Right kidney (tissue), 1 donor: ENCODE data around the gene E2F8.

Source experiments
- DNase-seq: peaks from one replicate; pipeline ENCODE4 v3.0.0-alpha.2; 2016

E2F8 gene

DNA sequence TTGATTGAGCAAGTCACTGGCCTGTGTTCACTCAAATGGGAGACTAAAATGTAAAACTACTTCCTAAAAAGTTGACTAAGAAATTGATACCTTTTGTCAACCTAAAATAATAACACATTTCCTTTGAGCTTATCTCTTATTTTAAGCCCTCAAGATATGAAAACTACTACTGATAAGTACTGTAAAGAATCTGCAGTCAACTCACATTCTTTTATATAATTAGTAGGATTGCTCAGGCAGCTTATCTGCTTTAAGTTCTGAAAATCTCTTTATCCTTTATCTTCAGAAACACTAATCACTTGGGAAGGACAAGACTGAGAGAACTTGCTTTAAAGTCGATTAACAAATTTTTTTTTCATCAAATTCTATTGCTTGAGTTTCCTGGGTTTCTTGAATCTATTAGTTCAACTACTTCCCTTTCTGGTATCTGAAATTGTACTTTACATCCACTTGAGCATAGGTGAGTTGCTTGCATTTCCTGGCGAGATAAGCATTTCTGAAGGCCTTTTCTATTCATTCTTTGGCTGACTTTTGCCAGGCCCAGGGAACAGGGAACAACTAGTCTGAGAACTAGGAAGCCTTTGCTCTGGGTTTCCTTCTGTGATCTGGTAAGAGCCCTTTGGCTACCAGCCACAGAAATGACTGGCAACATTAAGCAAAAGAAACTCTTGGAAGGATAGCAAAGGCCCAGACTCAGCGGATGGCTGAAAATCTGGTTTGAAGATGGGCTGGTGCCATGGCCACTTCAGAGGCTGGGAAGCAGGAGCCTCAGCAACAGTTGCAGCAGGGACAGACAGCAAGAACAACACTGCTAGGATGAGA, 19.6 kb downstream of the E2F8 start:
- no peak for DNase-seq

DNA sequence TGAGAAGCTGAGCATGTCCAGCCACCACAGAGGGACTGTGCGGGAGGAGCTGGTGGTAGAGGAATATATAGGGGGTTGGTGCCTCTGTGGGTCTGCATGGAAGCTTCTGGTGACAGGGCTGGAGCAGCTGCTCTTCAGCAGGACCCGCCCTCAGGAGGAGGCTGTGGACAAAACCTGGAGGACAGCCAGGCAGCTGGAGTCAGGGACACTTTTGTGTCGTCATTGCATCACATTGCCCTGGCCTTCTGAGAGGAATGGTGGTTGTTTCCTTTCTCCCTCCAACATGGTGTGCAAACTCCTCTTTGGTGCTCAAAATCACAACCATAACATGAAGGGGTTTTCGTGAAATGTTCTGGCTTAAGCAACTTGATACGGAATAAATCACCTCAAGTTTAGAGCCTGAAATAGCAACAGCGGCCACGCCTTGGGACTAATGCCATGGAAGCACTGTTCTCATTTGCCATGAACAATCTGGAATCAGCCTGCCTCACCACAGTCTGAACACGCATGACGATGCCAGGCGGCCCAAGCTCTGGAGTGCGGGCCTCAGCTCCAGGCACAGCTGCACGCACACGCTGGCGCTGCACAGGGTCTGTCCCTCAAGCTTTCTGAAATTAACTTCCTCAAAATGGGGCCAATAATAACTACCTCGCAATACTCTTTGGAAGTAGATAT, 21.8 kb downstream of the E2F8 start:
- DNase-seq: no peak

DNA sequence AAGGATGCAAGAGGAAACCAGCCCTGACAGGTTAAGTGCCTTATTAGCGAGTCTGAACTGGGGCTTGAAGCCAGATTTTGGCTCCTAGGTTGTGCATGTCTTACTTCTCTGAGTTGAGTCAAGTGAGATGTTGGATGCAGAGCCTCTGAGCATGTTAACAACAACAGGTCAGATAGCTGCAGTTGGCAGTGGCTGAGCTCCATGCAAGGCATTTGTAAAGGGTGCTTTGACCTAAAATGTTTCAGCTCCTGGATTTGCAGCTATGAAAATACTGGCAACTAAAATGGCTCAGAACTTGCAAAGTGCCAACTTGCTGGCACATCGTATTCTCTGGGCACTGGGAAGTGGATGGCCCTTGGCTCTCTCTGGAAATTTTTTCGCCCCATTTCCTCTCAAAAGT, 22.5 kb downstream of the E2F8 start:
- DNase-seq: no peak

DNA sequence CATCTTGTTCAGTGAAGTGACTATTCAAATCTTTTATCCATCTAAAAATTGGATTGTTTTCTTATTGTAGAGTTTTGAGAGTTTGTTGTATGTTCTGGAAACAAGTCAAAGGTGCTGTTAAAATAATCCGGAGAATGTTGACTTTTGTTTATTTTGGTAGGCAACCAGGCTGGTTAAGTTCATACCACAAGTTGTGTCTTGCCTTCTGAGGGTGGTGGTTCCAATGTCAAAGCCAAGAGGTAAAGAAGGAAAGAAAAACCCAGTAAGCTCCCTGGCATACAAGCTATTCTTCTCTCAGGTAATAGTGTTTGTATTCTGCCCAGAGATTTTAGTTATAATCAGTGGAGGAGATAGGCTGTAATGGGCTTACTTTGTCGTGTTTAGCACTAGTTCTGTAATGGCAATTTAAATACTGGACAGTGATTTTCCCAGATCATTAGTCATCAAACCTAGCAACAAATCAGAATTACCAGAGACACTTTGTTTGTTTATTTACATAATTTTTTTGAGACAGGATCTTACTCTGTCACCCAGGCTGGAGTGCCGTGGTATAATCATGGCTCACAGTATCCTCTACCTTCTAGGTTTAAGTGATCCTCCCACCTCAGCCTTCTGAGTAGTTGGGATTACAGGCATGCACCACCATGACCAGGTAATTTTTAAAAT, 23.9 kb downstream of the E2F8 start:
- no peak for DNase-seq

DNA sequence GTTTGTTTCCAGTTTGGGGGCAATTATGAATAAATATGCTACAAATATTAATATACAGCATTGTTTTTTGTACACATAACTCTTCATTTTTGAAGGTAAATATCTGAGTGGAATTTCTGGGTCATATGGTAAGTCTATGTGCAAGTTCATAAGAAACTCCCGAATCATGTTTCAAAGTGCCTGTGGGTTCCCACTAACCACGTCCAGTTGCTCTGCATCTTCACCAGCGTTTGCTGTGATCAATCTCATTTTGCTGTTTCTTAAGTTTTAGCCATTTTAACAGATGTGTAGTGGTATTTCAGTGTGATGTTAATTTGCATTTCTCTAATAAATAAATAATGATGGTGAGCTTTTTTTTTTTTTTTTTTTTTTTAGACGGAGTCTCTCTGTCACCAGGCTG, 24.7 kb downstream of the E2F8 start:
- no peak for DNase-seq

DNA sequence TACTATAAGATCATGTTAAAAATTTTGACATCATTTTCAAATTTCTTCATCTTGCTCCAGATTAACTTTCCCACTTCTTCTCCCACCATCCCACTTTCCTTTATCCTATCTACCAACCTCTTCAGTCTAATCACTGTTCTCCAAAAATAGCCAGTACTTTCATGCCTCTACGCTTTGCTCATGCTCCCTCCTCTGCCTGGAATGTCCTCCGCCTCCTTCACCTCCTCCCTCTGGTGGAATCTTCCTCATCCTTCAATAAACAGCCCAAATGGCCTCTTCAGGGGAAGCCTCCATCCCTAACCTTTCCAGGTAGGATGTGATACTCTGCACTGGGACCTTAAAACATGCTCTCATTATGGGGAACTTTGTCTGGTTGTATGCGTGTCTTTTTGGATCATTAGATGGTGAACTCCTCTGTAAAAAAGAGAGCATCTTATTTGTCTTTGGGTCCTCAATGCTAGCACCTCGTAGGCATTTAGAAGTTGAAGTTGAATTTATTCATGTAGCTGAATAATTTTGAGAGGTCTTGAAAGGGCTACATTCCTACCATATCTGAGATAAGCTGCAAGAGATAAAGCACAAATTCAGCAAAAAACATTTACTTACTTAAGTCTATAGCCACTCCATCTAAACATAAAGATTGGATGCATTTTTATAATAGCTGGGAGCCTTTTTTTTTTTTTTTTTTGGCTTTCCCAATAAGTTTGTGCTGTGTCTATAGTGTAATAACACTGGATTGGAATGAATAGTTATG, 31.0 kb downstream of the E2F8 start:
- DNase-seq: no peak

DNA sequence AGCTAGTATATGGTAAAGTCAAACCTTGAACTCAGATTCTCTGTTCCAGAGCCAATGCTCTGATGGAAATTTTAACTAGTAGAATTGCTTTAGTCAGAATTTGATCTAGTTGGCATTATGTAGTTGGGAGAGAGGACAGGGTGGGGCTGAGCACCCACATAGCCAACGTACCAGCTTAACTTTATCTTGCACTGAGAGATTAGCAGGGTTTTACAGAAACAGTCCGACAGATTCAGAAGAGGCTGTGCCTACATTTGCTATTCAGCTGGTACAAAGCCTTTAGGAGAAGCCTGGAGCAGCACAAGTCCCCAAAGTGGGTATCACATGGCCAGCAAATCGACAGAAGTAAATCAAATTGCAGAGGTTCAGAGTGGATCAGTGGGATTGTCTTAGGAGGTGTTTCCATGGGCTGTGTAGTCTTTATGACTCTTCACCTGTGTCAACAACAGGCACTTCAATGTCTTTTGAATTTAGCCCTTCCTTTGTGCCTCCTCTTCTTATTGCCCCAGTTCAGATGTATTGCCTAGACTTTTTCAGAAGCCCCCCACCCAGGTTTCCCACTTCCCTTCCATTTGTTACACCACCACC, 31.7 kb downstream of the E2F8 start:
- DNase-seq: no peak

DNA sequence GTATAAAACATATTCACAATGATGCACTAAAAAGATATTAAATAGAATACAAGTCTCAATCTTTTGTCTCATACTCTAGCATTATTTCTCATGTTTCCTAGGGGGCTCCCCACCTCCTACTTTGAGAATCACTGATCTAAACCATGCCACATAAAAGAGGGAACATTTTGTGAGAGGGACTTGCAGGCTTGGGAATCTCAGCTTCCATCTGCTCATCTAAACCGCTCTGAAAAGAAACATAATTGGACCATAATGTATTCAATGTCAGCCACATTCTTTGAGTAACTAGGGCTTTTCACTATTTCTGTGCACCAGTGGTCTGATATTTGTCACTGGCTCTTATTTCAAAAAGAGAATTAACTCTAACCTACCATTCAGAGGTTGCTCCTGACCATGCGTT, 32.6 kb downstream of the E2F8 start:
- no peak for DNase-seq

DNA sequence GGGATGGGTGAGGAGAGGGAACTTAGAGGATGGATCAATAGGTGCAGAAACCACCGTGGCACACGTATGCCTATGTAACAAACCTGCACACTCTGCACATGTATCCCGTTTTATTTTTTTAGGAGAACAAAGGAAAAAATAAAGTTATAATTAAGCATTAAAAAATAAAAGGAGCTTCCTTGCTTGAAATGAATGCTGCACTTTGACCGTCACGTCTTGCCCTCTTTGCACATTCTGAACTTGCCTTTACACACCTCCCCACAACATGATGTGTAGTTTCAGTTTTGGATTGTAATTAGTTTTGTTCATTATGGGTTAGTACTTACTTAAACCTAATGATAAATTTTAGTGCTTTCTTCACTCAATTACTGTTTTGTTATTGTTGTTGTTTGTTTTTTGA, 35.9 kb downstream of the E2F8 start:
- DNase-seq: no peak

DNA sequence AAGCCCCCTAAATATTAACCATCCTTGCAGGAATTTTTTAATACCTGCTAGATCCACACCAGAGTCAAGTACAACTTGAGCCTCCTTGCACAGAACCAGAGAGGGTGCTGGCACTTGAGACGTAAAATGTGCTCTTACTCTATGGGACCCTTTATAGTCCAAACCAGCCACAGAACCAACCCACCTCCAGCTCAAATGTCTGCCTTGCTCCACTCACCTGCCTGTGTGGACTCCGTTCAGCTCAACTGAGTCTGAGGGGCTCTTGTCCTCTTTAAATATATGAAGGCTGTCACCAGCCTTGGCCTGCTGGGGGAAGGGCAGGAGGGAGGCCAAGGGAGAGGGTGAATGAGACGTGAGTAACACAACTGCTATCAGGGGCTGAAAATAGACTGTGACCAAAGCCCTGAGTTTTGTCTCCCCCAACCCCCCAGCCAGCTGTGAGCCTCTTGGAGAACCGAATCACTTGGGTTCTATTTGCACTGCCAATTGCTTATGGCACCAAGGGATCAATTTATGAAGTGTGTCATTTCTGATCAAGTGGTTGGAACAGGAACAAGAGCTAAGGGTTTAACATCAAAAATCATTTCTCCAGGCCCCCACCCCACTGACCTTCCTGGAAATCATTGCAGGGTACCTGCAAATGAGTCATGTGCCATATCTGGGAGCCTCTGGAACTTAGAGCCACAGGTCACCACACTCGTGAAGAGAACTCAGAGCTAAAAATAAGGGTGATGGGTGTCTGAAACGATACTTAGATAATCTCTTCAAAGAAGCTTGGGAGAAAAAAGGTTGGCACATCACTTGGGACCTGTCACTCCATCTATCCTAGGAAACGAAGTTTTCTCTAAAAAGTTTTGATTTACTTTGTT, 38.8 kb downstream of the E2F8 start, which contains the start of gene CSRP3:
Gene CSRP3 (minus strand): TSS at position 247 of the 869 bp plus-strand sequence. CDS start 9,535 bp downstream, outside the sequence.
- DNase-seq: no peak

DNA sequence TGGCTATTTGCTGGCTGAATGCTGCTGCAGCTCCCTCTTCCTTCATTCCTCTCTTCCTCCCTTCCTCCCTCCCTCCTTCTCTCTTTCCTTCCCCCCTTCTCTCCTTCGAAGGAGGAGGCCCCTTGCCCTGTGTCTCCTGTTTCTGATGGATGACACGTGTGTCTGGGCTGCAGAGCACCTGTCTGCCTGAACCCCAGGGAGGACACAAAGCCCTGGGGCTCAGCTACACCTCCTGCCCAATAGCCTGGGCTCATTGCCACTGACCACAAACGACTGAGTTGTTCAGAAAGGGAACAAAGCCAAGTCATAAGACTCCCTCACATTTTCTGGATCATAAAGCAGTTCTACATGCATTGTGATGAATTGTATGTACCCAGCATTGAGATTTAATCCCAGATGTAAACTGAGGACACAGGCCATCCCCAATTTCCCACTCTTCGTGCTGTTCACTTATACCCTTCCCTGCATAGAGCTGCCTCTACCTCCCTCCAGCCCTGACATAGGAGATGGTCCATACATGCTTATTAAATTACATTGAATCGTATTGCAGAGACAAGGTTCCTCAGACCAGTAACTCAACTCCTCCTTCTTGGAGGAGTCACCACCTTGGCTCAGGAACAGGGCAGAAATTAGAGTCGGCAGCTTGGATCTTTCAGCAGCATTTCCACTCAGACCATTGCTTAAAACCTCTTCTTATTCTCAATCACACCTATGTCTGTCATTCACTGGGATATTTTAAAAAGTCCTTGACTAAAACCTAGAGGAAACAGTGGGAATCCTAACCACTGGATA, 40.1 kb downstream of the E2F8 start:
- no peak for DNase-seq

DNA sequence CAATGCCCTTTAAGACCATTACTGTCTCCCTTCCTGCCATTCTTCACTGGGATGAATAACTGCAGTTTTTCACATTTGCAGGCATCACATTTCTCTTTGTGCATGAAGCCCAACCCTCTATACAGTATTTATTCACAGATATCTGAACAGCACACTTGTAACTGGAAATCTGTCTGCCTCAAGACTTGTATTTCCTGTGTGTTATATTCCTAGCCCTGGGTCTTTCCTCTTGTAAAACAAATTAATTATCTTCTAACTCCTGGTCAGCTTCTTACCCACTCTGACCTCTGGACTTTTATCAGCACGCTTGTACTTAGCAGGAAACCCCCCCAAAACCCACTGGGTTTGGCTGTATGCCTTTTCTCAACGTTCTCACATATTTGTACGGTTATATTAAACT, 41.0 kb downstream of the E2F8 start:
- no peak for DNase-seq

DNA sequence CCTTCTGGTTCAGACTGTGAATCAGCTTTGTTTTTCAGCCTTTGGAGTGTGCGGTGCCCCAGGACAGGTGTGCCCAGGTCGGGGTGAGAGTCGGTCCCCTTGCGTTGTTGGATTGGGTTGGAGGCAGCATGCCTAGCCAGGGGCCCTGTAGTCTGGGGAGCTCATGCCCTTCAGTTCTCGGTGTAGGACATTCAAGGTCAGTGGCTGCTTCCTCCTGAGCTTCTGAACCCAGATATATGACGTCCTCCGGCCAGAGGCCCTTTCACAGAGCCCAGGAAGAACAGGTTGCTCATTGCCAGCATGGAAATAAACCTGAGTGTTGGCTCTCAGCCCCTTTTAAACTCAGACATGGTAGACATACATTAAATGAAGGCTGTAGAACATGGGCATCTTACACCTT, 41.7 kb downstream of the E2F8 start:
- no peak for DNase-seq

DNA sequence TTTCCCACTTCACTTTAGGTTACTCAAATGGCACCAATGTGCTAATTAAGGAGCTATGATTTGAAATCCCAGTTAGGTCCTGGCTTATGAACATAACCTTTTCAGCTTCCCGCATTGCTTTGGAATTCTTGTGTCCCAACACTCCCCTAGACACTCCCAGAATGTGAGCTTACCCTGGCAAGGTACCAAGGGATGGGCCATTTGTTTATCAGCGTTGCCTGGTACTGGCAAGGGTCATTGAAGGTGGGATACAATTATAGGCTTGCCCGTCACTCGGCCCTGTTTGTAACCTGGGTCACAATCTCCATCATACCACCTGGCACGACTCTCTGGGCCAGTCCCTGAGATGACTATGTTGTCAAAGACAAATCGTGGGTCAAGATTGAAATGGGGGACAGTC, 44.3 kb downstream of the E2F8 start:
- DNase-seq: no peak

DNA sequence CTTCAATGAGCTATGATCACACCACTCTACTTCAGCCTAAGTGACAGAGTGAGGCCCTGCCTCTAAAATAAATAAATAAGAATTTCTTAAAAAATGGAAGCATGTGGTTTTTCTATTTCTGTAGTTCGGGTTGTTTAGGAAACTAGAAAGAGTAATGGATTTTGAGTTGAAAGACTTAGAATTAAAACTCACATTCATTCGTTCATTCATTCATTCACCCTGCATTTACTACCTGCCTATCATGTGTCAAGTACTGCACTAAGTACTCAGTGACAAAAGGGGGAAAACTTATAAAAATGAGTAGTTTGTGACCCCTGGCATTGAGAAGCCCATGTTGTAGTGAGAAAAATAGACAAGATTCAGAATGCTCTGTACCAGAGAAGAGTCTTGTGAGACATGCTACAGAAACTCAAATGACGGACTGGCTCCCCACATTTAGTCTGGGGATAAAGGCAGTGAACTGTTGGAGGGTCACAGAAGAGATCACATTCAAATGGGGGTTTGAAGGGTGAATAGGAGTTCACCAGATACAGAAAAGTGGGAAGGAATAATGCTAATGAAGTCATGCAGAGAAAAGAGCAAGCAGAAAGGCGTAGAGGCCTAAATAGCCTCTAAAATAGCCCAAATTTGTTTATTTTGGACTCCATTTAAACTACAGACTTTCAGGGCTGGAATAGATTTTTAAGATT, 46.0 kb downstream of the E2F8 start:
- DNase-seq: no peak

DNA sequence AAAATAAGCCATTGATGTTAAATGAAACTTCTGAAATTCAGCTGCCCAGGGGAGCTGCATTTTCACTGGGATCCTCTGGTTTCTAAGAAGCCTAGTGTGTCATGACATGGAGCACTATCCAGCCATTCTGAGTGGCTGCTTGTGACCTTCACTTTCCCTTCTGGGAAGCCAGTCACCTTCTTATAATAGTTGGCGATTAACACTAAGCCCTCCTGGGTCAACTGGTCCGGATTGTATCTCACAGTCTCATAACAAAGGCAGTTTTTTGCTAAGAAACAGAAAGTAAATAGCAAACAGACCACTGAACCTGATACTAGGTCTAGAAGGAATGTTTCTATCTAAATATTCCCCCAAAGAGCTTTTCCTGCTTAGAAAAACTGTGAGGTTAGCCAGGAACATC, 46.8 kb downstream of the E2F8 start:
- DNase-seq: no peak

DNA sequence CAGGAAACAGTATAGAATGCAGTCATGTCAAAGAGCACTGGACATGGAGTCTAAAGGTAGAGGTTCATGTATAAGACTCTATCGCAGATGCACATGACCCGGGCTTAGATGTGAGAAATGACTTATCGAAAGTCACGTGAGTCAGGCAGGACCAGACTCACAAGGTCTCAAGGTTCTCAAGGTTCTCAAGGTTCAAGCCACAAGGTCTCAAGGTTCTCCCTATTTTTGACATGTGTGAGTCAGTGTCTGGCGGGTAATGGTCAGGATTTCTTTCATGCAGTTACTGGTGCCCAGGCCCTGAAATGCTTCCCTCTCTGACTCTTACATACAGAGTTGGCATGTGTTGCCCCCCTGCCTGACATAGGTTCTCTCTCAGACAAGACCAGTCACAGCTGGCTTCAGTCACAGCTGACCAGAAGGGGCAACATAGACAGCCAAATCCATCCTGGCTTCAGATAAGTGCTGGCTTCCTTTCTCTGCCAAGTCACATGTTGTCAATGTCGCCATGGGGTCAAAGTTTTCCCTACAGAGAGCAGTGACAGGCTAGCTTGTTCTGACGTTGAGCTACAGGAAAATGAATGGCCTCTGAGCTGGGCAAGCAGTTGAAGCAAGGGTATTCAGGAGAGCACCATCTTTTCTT, 49.1 kb downstream of the E2F8 start:
- no peak for DNase-seq

DNA sequence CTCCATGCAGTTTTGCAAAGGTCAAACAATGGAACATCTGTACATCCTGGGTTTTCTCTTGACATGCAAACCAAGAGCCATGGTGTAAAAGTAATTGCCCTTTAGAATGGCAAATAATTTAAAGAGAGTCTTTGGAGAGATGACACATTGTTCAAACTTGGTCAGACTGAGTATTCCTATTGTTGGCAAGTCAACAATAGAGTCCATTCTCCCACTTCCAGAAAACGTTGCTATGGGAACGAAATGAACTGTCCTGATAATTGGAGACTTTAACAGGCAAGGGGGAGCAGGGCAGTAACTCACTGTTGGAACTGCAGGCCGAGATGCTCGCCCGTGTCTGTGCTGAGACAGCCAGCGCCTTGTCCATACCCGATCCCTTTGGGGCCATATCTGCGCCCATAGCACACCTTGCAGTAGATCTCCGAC, 52.9 kb downstream of the E2F8 start:
- DNase-seq: no peak
